Measurements from ENCODE around the gene PRDM11. TPM values are rescaled to one million over a fixed set of nuclear protein-coding genes. Genes with fewer than 3 reads are reported as not detected.
A peak's percentile ranks its signal among the peaks of the same experiment; 100 is the strongest.

The PRDM11 gene
- total RNA-seq, 2 donors from 2014 or later = 10.4 to 15.2 TPM

- peaks cover 6% of the 10 kb centered on the region for H3K4me1 Mint-ChIP-seq
- peaks cover 11% of the 10 kb centered on the region for H3K27me3 ChIP-seq (ENCODE audit: control insufficient read depth, insufficient read depth, low read length, poor library complexity, severe bottlenecking)
- DNase-seq = peak; percentile 57
- peaks cover 11% of the 10 kb centered on the region for H3K27me3 Mint-ChIP-seq (ENCODE audit: insufficient read depth)
- H3K4me3 ChIP-seq (ENCODE audit: low read length) = no peak overlapping the region
- no peak for TF ChIP-seq CTCF (conservative IDR thresholded peaks at IDR 0.05)
- no peak overlapping the region for H3K4me3 Mint-ChIP-seq
- H3K36me3 Mint-ChIP-seq (ENCODE audit: low read depth) = peaks cover 8% of the 10 kb centered on the region
- H3K9me3 ChIP-seq (ENCODE audit: control insufficient read depth, low read length) = no peaks in the 10 kb centered on the region
- H3K4me1 ChIP-seq (ENCODE audit: control insufficient read depth, insufficient read depth, low read length) = no peaks in the 10 kb centered on the region
- 87% methylated on average over 3 of the region's 5 CpGs; no CpG with 5 or more reads in 1 of the 2 experiments for WGBS, 2 experiments (ENCODE audit: insufficient coverage in 1 of 2, insufficient read length in 1 of 2)
- H3K9me3 Mint-ChIP-seq = no peaks in the 10 kb centered on the region
- H3K9ac ChIP-seq (ENCODE audit: extremely low read depth, low read length, poor library complexity, severe bottlenecking) = no peak overlapping the region
- no peak overlapping the region for H3K27ac ChIP-seq (ENCODE audit: low read depth, low read length)
- no peaks in the 10 kb centered on the region for H3K36me3 ChIP-seq (ENCODE audit: control insufficient read depth, insufficient read depth, low read length)
- no peak overlapping the region for H3K27ac Mint-ChIP-seq
Measured at GRCh38 chr11:45232341-45233080, 86.1 kb downstream of the PRDM11 start.

- peak; percentile 88 for TF ChIP-seq CTCF (conservative IDR thresholded peaks at IDR 0.05)
- no peak overlapping the region for H3K4me3 ChIP-seq (ENCODE audit: low read length)
- no peak overlapping the region for H3K27ac Mint-ChIP-seq
- H3K27me3 ChIP-seq (ENCODE audit: control insufficient read depth, insufficient read depth, low read length, poor library complexity, severe bottlenecking) = peaks cover 18% of the 10 kb centered on the region
- peak; percentile 96 for DNase-seq
- H3K36me3 ChIP-seq (ENCODE audit: control insufficient read depth, insufficient read depth, low read length) = no peaks in the 10 kb centered on the region
- H3K9me3 ChIP-seq (ENCODE audit: control insufficient read depth, low read length) = no peaks in the 10 kb centered on the region
- no peak overlapping the region for H3K9ac ChIP-seq (ENCODE audit: extremely low read depth, low read length, poor library complexity, severe bottlenecking)
- H3K27me3 Mint-ChIP-seq (ENCODE audit: insufficient read depth) = peaks cover 14% of the 10 kb centered on the region
- no peak overlapping the region for H3K4me3 Mint-ChIP-seq
- H3K4me1 Mint-ChIP-seq = peaks cover 6% of the 10 kb centered on the region
- H3K9me3 Mint-ChIP-seq = no peaks in the 10 kb centered on the region
- H3K27ac ChIP-seq (ENCODE audit: low read depth, low read length) = no peak overlapping the region
- no peaks in the 10 kb centered on the region for H3K4me1 ChIP-seq (ENCODE audit: control insufficient read depth, insufficient read depth, low read length)
- H3K36me3 Mint-ChIP-seq (ENCODE audit: low read depth) = peaks cover 4% of the 10 kb centered on the region
- WGBS, 2 experiments (ENCODE audit: insufficient coverage in 1 of 2, insufficient read length in 1 of 2) = 66 to 81% methylated on average over 6 to 16 of the region's 17 CpGs
Measured at GRCh38 chr11:45233121-45233803, 86.8 kb downstream of the PRDM11 start.

- Mint-ChIP-seq H3K27ac (no peak overlapping the region), H3K4me1 (peaks cover 6% of the 10 kb centered on the region), H3K27me3 (ENCODE audit: insufficient read depth) (peaks cover 18% of the 10 kb centered on the region), H3K9me3 (no peaks in the 10 kb centered on the region), H3K36me3 (ENCODE audit: low read depth) (no peaks in the 10 kb centered on the region), H3K4me3 (no peak overlapping the region)
- no peaks in the 10 kb centered on the region for H3K4me1 ChIP-seq (ENCODE audit: control insufficient read depth, insufficient read depth, low read length)
- H3K27ac ChIP-seq (ENCODE audit: low read depth, low read length) = no peak overlapping the region
- H3K27me3 ChIP-seq (ENCODE audit: control insufficient read depth, insufficient read depth, low read length, poor library complexity, severe bottlenecking) = peaks cover 18% of the 10 kb centered on the region
- DNase-seq = no peak
- no peak overlapping the region for H3K4me3 ChIP-seq (ENCODE audit: low read length)
- WGBS, 2 experiments (ENCODE audit: insufficient coverage in 1 of 2, insufficient read length in 1 of 2) = 90 to 98% methylated on average over 7 to 14 of the region's 14 CpGs
- H3K9me3 ChIP-seq (ENCODE audit: control insufficient read depth, low read length) = no peaks in the 10 kb centered on the region
- H3K36me3 ChIP-seq (ENCODE audit: control insufficient read depth, insufficient read depth, low read length) = no peaks in the 10 kb centered on the region
- H3K9ac ChIP-seq (ENCODE audit: extremely low read depth, low read length, poor library complexity, severe bottlenecking) = no peak overlapping the region
- peak; percentile 8 for TF ChIP-seq CTCF (conservative IDR thresholded peaks at IDR 0.05)
Measured at GRCh38 chr11:45233804-45234170, 87.3 kb downstream of the PRDM11 start.

Data from endodermal cell (in vitro differentiated cells).